Measurements from ENCODE around the gene PNMA1.
A peak's percentile ranks its signal among the peaks of the same experiment; 100 is the strongest.

The PNMA1 gene

GRCh38 chr14:73732006-73732405, 17.8 kb upstream of the PNMA1 start:
- DNase-seq = no peak

- DNase-seq = no peak
These were observed 16.9 kb upstream of the PNMA1 start for GRCh38 chr14:73731111-73731510.

GRCh38 chr14:73729556-73730265, 15.5 kb upstream of the PNMA1 start:
- DNase-seq = no peak

- peak; percentile 91 for DNase-seq
These were observed 14.6 kb upstream of the PNMA1 start for GRCh38 chr14:73728717-73729330.

GRCh38 chr14:73727166-73727565, 13.0 kb upstream of the PNMA1 start:
- no peak for DNase-seq

DNA sequence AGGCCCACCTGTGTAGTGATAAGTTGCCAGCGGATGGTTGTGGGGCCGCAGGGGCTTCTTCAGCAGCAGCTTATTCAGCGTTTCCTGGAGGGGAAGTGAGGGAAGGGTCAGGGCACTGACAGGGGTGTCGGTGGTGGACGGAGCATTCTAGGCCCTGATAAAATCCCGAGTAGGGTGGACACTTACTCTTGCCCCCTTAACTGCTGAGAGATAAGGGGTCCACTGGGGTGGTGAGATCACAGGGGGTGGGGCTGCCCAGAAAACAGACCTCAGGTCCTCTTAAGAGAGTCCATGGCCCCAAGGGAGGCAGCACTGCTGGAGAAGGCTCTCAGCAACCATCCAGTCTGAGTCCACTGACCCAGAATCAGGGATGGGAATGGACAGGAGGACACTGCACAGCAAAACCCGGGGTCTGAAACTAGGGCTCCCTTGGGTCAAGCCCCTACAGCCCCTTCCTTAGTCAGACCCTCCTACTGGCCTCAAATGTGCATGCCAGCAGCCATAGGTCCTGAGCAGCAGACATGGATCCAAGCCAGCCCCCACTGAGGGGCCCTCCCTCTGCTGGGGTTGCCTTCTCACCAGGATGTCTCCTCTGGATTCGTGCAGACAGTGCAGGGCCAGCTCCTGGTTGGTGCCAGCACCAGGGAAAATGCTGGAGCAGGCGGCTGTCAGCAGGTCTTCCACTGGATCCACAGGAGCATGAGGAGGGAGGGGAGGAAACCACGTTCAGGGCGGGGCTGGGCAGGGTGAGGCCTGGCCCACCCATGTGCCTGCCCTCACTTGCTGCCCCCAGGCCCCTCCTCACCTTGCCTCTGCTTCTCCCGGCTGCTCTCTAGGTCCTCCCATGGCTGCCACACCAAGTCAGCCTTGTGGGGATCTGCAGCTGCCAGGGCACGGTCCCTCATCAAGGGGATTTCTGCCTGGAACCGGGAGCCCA, 12.1 kb upstream of the PNMA1 start:
- DNase-seq = no peak

DNA sequence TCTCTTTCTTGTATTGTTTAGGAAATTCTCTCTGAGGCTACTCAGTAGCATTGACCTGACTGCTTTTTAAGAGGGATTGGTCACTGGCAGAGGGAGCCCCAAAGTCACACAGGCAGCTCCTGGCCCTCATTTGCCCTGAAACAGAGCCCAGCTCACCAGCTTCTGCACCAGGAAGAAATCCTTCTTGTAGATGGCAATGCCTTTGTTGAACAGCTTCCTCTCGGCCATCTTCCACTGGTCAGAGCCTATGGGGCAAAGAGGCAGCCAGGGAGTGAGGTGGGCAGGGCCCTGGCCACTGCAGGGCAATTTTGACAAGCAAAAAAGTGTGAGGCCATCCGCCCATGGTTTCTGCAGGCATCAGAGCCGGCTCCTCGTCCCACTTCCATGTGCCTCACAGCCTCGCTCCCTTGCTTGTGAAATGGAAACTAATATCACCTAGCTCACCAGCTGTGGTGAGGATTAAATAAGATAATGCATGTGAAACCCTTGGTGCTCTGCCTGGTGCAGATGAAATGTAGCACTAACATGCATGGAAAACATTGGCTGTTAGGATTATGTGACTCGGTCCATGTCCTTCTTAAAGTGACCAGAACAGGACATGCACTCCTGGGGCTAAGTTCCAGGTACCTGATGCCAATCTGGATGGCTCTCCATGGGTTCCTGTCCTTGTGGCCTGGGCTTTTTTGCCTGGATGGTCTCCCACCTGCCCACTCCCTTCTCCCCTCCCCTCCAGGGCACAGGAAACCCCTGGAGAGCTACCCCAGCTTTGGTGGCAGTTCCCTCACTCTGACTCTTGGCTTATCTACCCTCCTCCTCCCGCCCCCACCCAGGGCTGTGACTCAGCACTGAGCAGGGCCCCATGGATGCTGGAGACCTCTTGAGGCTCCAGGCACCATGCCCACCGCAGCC, 11.2 kb upstream of the PNMA1 start:
- no peak for DNase-seq

DNA sequence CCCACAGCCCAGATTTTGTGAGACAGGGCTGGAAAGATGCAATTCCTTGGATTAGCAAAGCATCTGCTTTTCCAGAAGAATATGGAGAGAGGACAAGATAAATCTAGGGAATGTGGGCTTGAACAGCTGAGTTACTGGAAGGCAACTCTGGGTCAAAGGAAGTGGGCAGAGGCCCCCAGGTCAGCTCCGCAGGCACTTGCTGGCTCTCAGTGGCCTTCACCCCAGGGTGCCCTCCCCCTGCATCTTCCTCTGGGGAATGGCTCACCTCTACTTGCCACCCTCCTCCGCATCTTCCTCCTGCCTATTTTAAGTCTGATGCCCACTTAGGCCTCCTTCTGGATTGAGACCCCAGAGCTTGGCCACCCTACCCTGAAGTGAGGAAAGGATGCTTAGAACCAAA, 10.5 kb upstream of the PNMA1 start:
- DNase-seq = no peak

GRCh38 chr14:73723797-73724661, 9.8 kb upstream of the PNMA1 start:
- no peak for DNase-seq

DNA sequence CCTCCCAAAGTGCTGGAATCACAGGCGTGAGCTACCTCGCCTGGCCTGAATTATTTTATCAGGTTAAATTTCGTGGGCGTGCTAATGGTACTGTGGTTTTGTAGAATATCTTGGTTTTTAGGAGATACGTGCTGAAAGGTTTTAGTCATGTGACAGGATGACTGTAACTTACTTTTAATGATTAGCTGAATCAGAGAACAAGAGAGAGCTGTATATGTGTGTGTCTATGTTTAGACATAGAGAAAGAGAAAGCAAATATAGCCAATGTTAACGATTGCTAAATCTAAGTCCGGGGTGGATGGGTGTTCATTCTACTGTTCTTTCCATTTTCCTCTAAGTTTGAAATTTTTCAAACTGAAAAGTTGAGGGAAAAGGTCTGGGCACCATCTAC, 9.2 kb upstream of the PNMA1 start:
- no peak for DNase-seq

GRCh38 chr14:73722581-73722980, 8.4 kb upstream of the PNMA1 start:
- DNase-seq = no peak

DNA sequence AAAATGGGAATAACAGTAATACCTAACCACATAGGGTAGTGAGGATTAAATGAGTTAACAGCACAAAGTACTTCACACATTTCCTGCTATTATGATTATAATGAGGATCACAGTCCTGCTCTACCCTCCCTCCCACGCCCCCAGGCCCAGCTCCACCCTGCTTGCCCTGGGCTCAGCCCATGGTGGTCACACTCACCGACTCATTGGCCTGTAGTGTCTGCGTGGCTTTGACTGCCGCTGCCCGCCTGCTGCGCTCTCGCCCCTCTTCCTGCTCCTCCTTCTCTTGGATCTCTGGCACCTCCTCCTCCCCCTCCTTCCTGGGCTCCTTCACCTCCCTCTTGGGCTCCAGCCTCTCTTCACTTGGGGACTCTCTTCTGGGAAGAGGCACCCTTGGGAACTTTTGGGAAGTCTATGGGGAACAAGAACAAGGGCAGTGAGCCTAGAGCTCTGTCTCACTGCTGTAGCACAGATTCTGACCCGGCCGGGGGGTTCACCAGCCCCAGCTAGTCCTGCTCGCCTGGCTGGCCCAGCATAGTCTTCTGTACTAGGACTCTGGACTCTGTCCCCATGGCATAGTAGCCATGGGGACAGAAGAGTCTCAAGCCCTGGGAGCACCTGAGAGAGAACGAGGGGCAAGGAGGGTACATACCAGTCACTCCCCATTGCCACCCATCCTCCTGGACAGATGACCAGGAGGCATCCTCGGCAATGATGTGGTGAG, 7.1 kb upstream of the PNMA1 start:
- no peak for DNase-seq

DNA sequence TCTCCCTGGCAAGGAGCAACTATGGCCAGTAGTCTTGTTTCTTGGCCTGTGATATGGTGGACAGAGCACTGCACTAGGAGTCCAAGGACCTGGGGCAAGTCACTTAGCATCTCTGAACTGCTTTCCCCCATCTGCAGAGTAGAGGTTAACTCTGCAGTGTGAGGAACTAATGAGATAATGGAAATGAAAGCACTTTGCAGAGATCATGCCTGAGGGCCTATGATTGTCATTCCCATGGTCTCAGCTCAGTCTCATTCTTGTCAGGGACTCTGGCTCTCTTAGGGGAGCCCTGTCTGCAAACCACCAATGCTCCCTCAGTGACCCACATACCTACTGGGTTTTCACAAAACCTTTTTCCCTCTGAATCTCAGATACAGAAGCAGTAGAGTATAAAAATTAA, 6.5 kb upstream of the PNMA1 start:
- DNase-seq = no peak

- no peak for DNase-seq
These were observed 5.6 kb upstream of the PNMA1 start for GRCh38 chr14:73719791-73720190.

DNA sequence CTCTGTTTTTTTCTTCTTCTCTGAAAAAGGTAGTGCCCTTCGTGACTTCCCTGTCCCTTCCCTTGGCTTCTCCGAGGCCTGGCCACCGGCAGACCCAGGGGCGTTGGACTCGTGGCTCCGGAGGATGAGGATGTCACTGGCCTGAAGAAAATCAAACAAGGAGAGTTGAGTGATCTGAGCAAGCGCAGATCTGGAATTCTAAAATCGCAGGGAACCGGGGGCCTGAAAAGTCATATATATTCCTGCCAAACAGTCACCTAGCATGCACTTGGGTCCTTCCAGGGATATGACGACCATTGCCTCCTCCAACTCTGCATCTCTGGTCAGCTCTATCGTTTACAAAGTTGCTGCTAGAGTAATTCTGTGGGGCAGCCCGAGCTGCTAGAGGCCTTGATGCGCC, 5.2 kb upstream of the PNMA1 start:
- no peak for DNase-seq

GRCh38 chr14:73718418-73719251, 4.5 kb upstream of the PNMA1 start:
- DNase-seq = no peak

DNA sequence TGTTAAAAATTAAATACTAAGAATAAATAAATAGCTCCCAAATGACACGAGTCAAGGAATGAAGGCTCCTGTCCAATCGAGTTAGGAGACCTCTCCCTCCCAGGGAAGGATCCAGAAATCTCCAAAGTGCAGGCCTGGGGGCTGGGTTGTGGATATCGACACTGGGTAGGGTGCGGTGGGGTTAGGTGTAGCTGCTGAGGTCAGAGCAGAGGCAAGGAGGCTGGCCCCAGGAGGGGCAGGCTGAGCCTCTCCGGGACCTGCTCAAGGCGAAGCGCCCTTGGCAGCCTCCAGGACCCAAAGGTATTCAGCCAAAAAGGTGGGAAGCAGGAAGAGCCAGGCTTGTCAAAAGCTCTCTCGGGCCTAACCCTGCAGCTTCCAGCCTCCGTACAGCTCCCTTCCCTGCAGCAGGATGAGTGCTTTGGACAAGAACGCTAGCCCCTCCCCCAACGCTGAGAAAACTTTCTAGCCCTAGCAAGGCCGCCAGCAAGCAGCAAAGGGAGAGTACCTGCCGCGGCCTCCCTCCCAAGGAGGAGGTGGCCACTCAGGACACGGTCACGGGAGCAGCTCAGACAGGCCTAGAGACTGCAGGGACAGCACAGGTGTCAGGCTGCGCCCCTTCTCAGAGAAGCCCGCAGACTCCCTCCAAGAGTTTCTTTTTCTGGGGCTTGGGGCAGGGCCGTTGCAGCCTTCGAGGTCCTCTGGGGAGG, 3.7 kb upstream of the PNMA1 start:
- DNase-seq = no peak

- no peak for DNase-seq
These were observed 3.1 kb upstream of the PNMA1 start for GRCh38 chr14:73717266-73717665.

DNA sequence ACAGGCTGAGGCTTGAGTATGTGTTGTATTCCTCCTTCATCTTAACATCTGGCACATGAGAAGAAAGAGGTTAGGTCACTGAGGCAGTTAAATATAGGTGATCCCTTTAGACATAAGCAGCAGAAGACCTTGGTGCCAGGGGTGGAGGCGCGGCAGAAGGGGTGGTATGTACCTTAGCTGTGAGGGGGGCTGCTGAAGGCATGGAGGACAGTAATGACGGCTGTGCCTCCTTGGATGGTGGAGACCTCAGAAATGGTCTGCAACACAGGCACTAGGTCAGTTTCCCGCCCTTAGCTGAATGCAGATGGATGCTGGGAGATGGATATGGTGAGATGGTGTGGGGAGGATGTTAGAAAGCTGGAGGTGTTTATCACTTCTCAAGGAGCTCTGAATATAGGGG, 1.5 kb upstream of the PNMA1 start:
- no peak for DNase-seq

All from activated gamma-delta T cell treated with Interleukin-2 at 50 U/mL for 16 hours (primary cell).